ENCODE results near the gene MED25.

Gene MED25

GRCh38 chr19:49882643-49883042 lies 64.6 kb downstream of the MED25 start:
- POLR2A ChIA-PET = interaction anchor here (0.9 to 1.3 kb wide), 2 partner anchors 8 to 9 kb away, joined by 3 read pairs; no protein-coding TSS in a partner anchor
- CTCF ChIA-PET = no interaction called here
- TF ChIP-seq CTBP1 (IDR thresholded peaks at IDR 0.05; ENCODE audit: borderline replicate concordance) (no peak), SP1 (IDR thresholded peaks at IDR 0.05) (no peak), ELF4 (IDR thresholded peaks at IDR 0.05) (no peak), TARDBP (IDR thresholded peaks at IDR 0.05) (no peak), FOXK2 (IDR thresholded peaks at IDR 0.05) (no peak), BHLHE40 (IDR thresholded peaks at IDR 0.05; ENCODE audit: borderline replicate concordance) (no peak), L3MBTL2 (conservative IDR thresholded peaks at IDR 0.05) (no peak), PKNOX1 (IDR thresholded peaks at IDR 0.05) (no peak), ZNF384 (IDR thresholded peaks at IDR 0.05) (no peak), HDGF (IDR thresholded peaks at IDR 0.05; ENCODE audit: borderline replicate concordance) (no peak), SUZ12 (IDR thresholded peaks at IDR 0.05) (no peak), ARNT (IDR thresholded peaks at IDR 0.05) (no peak)

GRCh38 chr19:49883094-49883493 lies 65.0 kb downstream of the MED25 start:
- no peak for DNase-seq (ENCODE audit: extremely low spot score)
- ChIA-PET POLR2A (interaction anchor here (0.9 to 1.3 kb wide), 2 partner anchors 8 to 9 kb away, joined by 3 read pairs; no protein-coding TSS in a partner anchor), CTCF (no interaction called here)
- TF ChIP-seq BHLHE40 (IDR thresholded peaks at IDR 0.05; ENCODE audit: borderline replicate concordance) (no peak), FOXM1 (IDR thresholded peaks at IDR 0.05; ENCODE audit: borderline replicate concordance) (no peak), ARNT (IDR thresholded peaks at IDR 0.05) (no peak), ZNF384 (IDR thresholded peaks at IDR 0.05) (no peak), TARDBP (IDR thresholded peaks at IDR 0.05) (no peak), SUZ12 (IDR thresholded peaks at IDR 0.05) (no peak), FOXK2 (IDR thresholded peaks at IDR 0.05) (no peak), FOXA1 (IDR thresholded peaks at IDR 0.05) (no peak), L3MBTL2 (conservative IDR thresholded peaks at IDR 0.05) (no peak), SP1 (IDR thresholded peaks at IDR 0.05) (no peak), HDGF (IDR thresholded peaks at IDR 0.05; ENCODE audit: borderline replicate concordance) (no peak), CTBP1 (IDR thresholded peaks at IDR 0.05; ENCODE audit: borderline replicate concordance) (no peak), NFRKB (IDR thresholded peaks at IDR 0.05) (no peak), PKNOX1 (IDR thresholded peaks at IDR 0.05) (no peak), LEF1 (IDR thresholded peaks at IDR 0.05; ENCODE audit: borderline replicate concordance) (no peak), ELF4 (IDR thresholded peaks at IDR 0.05) (no peak)

More at GRCh38 chr19:49882643-49883042, 64.6 kb downstream of the MED25 start:
- no peak for DNase-seq (ENCODE audit: extremely low spot score)

GRCh38 chr19:49884109-49884508 lies 66.0 kb downstream of the MED25 start:
- ChIA-PET POLR2A (no interaction called here), CTCF (no interaction called here)
- DNase-seq (ENCODE audit: extremely low spot score) = no peak
- TF ChIP-seq NFRKB (IDR thresholded peaks at IDR 0.05) = no peak
- TF ChIP-seq FOXA1 (IDR thresholded peaks at IDR 0.05) = no peak
- no peak for TF ChIP-seq ARNT (IDR thresholded peaks at IDR 0.05)
- no peak for TF ChIP-seq FOXM1 (IDR thresholded peaks at IDR 0.05; ENCODE audit: borderline replicate concordance)
- no peak for TF ChIP-seq TARDBP (IDR thresholded peaks at IDR 0.05)
- TF ChIP-seq BHLHE40 (IDR thresholded peaks at IDR 0.05; ENCODE audit: borderline replicate concordance) = no peak
- TF ChIP-seq PKNOX1 (IDR thresholded peaks at IDR 0.05) = no peak
- TF ChIP-seq SP1 (IDR thresholded peaks at IDR 0.05) = no peak
- no peak for TF ChIP-seq ZNF384 (IDR thresholded peaks at IDR 0.05)
- TF ChIP-seq HDGF (IDR thresholded peaks at IDR 0.05; ENCODE audit: borderline replicate concordance) = no peak

- ChIA-PET CTCF (no interaction called here), POLR2A (no interaction called here)
Measured at GRCh38 chr19:49884760-49885159, 66.7 kb downstream of the MED25 start.

More at GRCh38 chr19:49884760-49885159, 66.7 kb downstream of the MED25 start:
- TF ChIP-seq PKNOX1 (IDR thresholded peaks at IDR 0.05) = no peak
- no peak for TF ChIP-seq TARDBP (IDR thresholded peaks at IDR 0.05)
- TF ChIP-seq CTBP1 (IDR thresholded peaks at IDR 0.05; ENCODE audit: borderline replicate concordance) = no peak
- no peak for TF ChIP-seq FOXM1 (IDR thresholded peaks at IDR 0.05; ENCODE audit: borderline replicate concordance)
- TF ChIP-seq HDGF (IDR thresholded peaks at IDR 0.05; ENCODE audit: borderline replicate concordance) = no peak
- no peak for TF ChIP-seq BHLHE40 (IDR thresholded peaks at IDR 0.05; ENCODE audit: borderline replicate concordance)
- no peak for TF ChIP-seq ARNT (IDR thresholded peaks at IDR 0.05)
- TF ChIP-seq ZNF384 (IDR thresholded peaks at IDR 0.05) = no peak
- TF ChIP-seq NFRKB (IDR thresholded peaks at IDR 0.05) = no peak
- no peak for TF ChIP-seq LEF1 (IDR thresholded peaks at IDR 0.05; ENCODE audit: borderline replicate concordance)
- TF ChIP-seq SUZ12 (IDR thresholded peaks at IDR 0.05) = no peak
- DNase-seq (ENCODE audit: extremely low spot score) = no peak
